Smooth muscle cell (in vitro differentiated cells): ENCODE results near the gene HMG20A. TPM values are rescaled to one million over a fixed set of nuclear protein-coding genes. Genes with fewer than 3 reads are reported as not detected.

ENCODE experiments used
- DNase-seq: peaks from one replicate; lab custom pipeline; 2025; ENCODE audit not compliant: unreplicated experiment; lab: John Stamatoyannopoulos, UW
- H2AFZ ChIP-seq: fragments of 200-600 bp; sonication (generic); 2 replicates; pipeline ENCODE4 v1.6.0; 2016; ENCODE audit warnings: antibody characterized with exemption, low read depth, mild to moderate bottlenecking
- H3F3A ChIP-seq: fragments of 200-600 bp; sonication (generic); 2 replicates; pipeline ENCODE4 v1.6.0; 2017; ENCODE audit warnings: antibody characterized with exemption, low read depth
- H3K27ac ChIP-seq: fragments of 200-600 bp; sonication (generic); 2 replicates; pipeline ENCODE4 v1.5.1; 2016; ENCODE audit warnings: low read depth, mild to moderate bottlenecking
- H3K27me3 ChIP-seq: fragments of 200-600 bp; sonication (generic); 2 replicates; pipeline ENCODE4 v1.6.1; 2016; ENCODE audit warnings: low read depth, mild to moderate bottlenecking
- H3K36me3 ChIP-seq: fragments of 200-600 bp; sonication (generic); 2 replicates; pipeline ENCODE4 v1.5.1; 2016; ENCODE audit warnings: low read depth
- H3K4me1 ChIP-seq: fragments of 200-600 bp; sonication (generic); 2 replicates; pipeline ENCODE4 v1.5.1; 2016; ENCODE audit warnings: low read depth
- H3K4me2 ChIP-seq: fragments of 200-600 bp; sonication (generic); 2 replicates; pipeline ENCODE4 v1.6.0; 2016; ENCODE audit warnings: mild to moderate bottlenecking
- H3K4me3 ChIP-seq: fragments of 200-600 bp; sonication (generic); 2 replicates; pipeline ENCODE4 v1.5.1; 2016; ENCODE audit warnings: mild to moderate bottlenecking
- H3K79me2 ChIP-seq: fragments of 200-600 bp; sonication (generic); 2 replicates; pipeline ENCODE4 v1.6.0; 2016; ENCODE audit warnings: low read depth, mild to moderate bottlenecking
- H3K9ac ChIP-seq: fragments of 200-600 bp; sonication (generic); 2 replicates; pipeline ENCODE4 v1.6.0; 2016; ENCODE audit warnings: low read depth
- H3K9me3 ChIP-seq: fragments of 200-600 bp; sonication (generic); replicated peaks from 2 replicates; pipeline ENCODE4 v1.5.1; 2016; ENCODE audit warnings: low read depth
- H4K20me1 ChIP-seq: fragments of 200-600 bp; sonication (generic); 2 replicates; pipeline ENCODE4 v1.6.0; 2016; ENCODE audit warnings: low read depth
- CTCF ChIP-seq: fragments of 200-600 bp; sonication (generic); IDR thresholded peaks from 2 replicates; pipeline ENCODE4 v1.5.1; 2017; ENCODE audit warnings: borderline replicate concordance, mild to moderate bottlenecking, antibody characterized with exemption; ENCODE audit not compliant: insufficient read depth, poor library complexity, severe bottlenecking
- WGBS: methylation state at CpG from one replicate; pipeline ENCODE4 v1.1.7; 2016; ENCODE audit warnings: low lambda C conversion rate; 5-methylcytosine and 5-hydroxymethylcytosine counted together
- polyA plus RNA-seq: library from polyadenylated mRNA; unstranded; fragments of >200 nt; fragmentation: Nextera tagmentation; extraction: Ambion mirVana; gene quantifications from 2 replicates; pipeline ENCODE4 v1.2.1, GENCODE V29; 2016
- total RNA-seq: library from RNA; depleted of rRNA; stranded (reverse); fragments of >200 nt; gene quantifications from 2 replicates; pipeline ENCODE4 v1.2.3, GENCODE V29; 2014

The HMG20A gene
- total and polyA plus RNA-seq, 2 experiments from 2014 or later: 20.5 to 40.3 TPM

GRCh38 chr15:77514641-77515402 is 94.1 kb downstream of the HMG20A start:
- no peak overlapping the region for H3K4me3 ChIP-seq
- H3K27ac ChIP-seq: no peak overlapping the region
- H3K9ac ChIP-seq: no peak overlapping the region
- H3F3A ChIP-seq: no peaks in the 10 kb centered on the region
- 82% methylated on average over 11 of the region's 11 CpGs for WGBS
- no peak for DNase-seq
- no peaks in the 10 kb centered on the region for H3K27me3 ChIP-seq
- no peaks in the 10 kb centered on the region for H4K20me1 ChIP-seq
- no peaks in the 10 kb centered on the region for H3K9me3 ChIP-seq
- H3K36me3 ChIP-seq: no peaks in the 10 kb centered on the region
- no peak for TF ChIP-seq CTCF
- H3K4me1 ChIP-seq: peaks cover 10% of the 10 kb centered on the region
- no peaks in the 10 kb centered on the region for H3K79me2 ChIP-seq
- no peak overlapping the region for H2AFZ ChIP-seq
- H3K4me2 ChIP-seq: no peak overlapping the region

- H3K79me2 ChIP-seq: no peaks in the 10 kb centered on the region
- H3K4me3 ChIP-seq: no peak overlapping the region
- no peak overlapping the region for H2AFZ ChIP-seq
- H3K9me3 ChIP-seq: no peaks in the 10 kb centered on the region
- no peaks in the 10 kb centered on the region for H4K20me1 ChIP-seq
- WGBS: 96% methylated on average over 2 of the region's 2 CpGs
- peaks cover 4% of the 10 kb centered on the region for H3K4me1 ChIP-seq
- no peak for DNase-seq
- H3K27ac ChIP-seq: no peak overlapping the region
- H3K36me3 ChIP-seq: no peaks in the 10 kb centered on the region
- no peak overlapping the region for H3K9ac ChIP-seq
- H3K27me3 ChIP-seq: no peaks in the 10 kb centered on the region
- no peak for TF ChIP-seq CTCF
- no peak overlapping the region for H3K4me2 ChIP-seq
- no peaks in the 10 kb centered on the region for H3F3A ChIP-seq
These were observed 94.9 kb downstream of the HMG20A start for GRCh38 chr15:77515613-77516012.

- no peaks in the 10 kb centered on the region for H3K79me2 ChIP-seq
- no peaks in the 10 kb centered on the region for H3K9me3 ChIP-seq
- no peaks in the 10 kb centered on the region for H3K36me3 ChIP-seq
- H3K9ac ChIP-seq: no peak overlapping the region
- no peak for DNase-seq
- no peaks in the 10 kb centered on the region for H3K27me3 ChIP-seq
- no peaks in the 10 kb centered on the region for H4K20me1 ChIP-seq
- H3F3A ChIP-seq: no peaks in the 10 kb centered on the region
- no peak for TF ChIP-seq CTCF
- no peak overlapping the region for H3K27ac ChIP-seq
- H3K4me1 ChIP-seq: peaks cover 4% of the 10 kb centered on the region
- H3K4me2 ChIP-seq: no peak overlapping the region
- no peak overlapping the region for H3K4me3 ChIP-seq
- 94% methylated on average over 7 of the region's 7 CpGs for WGBS
- H2AFZ ChIP-seq: no peak overlapping the region
These were observed 95.4 kb downstream of the HMG20A start for GRCh38 chr15:77516076-77516475.

- Histone ChIP-seq H3K9ac (no peak overlapping the region), H3K27me3 (no peaks in the 10 kb centered on the region), H3K9me3 (no peaks in the 10 kb centered on the region), H4K20me1 (no peaks in the 10 kb centered on the region), H3K36me3 (no peaks in the 10 kb centered on the region), H3K4me3 (no peak overlapping the region), H3K4me1 (peaks cover 4% of the 10 kb centered on the region), H3K79me2 (no peaks in the 10 kb centered on the region), H3K27ac (no peak overlapping the region), H3K4me2 (no peak overlapping the region), H3F3A (no peaks in the 10 kb centered on the region), H2AFZ (no peak overlapping the region)
- TF ChIP-seq CTCF: no peak
- no peak for DNase-seq
- WGBS: 96% methylated on average over 12 of the region's 12 CpGs
These were observed 96.1 kb downstream of the HMG20A start for GRCh38 chr15:77516786-77517185.
